Adrenal gland (tissue), 5 donors: ENCODE data around the gene EWSR1.

ENCODE experiments used
- CTCF ChIP-seq, 6 experiments: fragments of 450-650 bp in 4 of 6; fragments of 200-600 bp in 2 of 6; sonication (generic) in 1 of 6; IDR thresholded peaks; 1 replicate in 5 of 6; 2 replicates in 1 of 6; pipeline versions ENCODE4 v1.5.1 to v1.8.0; 2016 to 2021; ENCODE audit warnings: antibody characterized with exemption in 6 of 6, mild to moderate bottlenecking in 2 of 6, moderate library complexity in 1 of 6
- POLR2A ChIP-seq, 2 donors: fragments of 450-650 bp; IDR thresholded peaks; one replicate each; pipeline ENCODE4 v1.6.1; 2017; ENCODE audit warnings: antibody characterized with exemption in 2 of 2, mild to moderate bottlenecking in 2 of 2, moderate library complexity in 1 of 2
- donor health status: DM: no; HTN: no; CAD: no.

- no peak for TF ChIP-seq CTCF (IDR thresholded peaks at IDR 0.05)
- no peak for TF ChIP-seq POLR2A (IDR thresholded peaks at IDR 0.05)
Observed at GRCh38 chr22:29265305-29265704, 2.8 kb upstream of the EWSR1 start.
